ENCODE measurements around the gene GREB1L. TPM values are rescaled to one million over a fixed set of nuclear protein-coding genes. Genes with fewer than 3 reads are reported as not detected.

The GREB1L gene
- total RNA-seq, 6 experiments from 2014 or later: 3.1 to 7.9 (median 5.7) TPM

GRCh38 chr18:21468514-21469164 lies 226.6 kb downstream of the GREB1L start:
- no peak for TF ChIP-seq CTCF (IDR thresholded peaks at IDR 0.05)
- TF ChIP-seq POLR2A (IDR thresholded peaks at IDR 0.05): no peak
- DNase-seq: no peak
- Histone ChIP-seq H3K4me3 (no peak overlapping the region), H3K27ac (peak overlapping the region; percentile 46 to 55 (median 49)), H3K27me3 (no peaks in the 10 kb centered on the region), H3K4me1 (peaks cover 0 to 14% (median 4%) of the 10 kb centered on the region in 4 donors), H3K36me3 (no peaks in the 10 kb centered on the region), H3K9me3 (no peaks in the 10 kb centered on the region)
- ATAC-seq: peak; percentile 69 to 86 (median 76)
- intact Hi-C loops (cut with DNase I): no loop called here
- 49% methylated on average over 4 of the region's 4 CpGs for WGBS (ENCODE audit: insufficient coverage, low coverage, low lambda C conversion rate, missing lambda C conversion rate)

GRCh38 chr18:21472741-21473140 lies 230.7 kb downstream of the GREB1L start:
- intact Hi-C loops (cut with DNase I): no loop called here
- H3K9me3 ChIP-seq: no peaks in the 10 kb centered on the region
- peaks cover 0 to 14% (median 4%) of the 10 kb centered on the region in 4 donors for H3K4me1 ChIP-seq
- WGBS (ENCODE audit: insufficient coverage, low coverage, low lambda C conversion rate, missing lambda C conversion rate): 88% methylated on average over 1 of the region's 2 CpGs
- no peak for DNase-seq
- ATAC-seq: no peak
- TF ChIP-seq CTCF (IDR thresholded peaks at IDR 0.05) (no peak), POLR2A (IDR thresholded peaks at IDR 0.05) (no peak)
- no peak overlapping the region for H3K27ac ChIP-seq
- no peak overlapping the region for H3K4me3 ChIP-seq
- no peaks in the 10 kb centered on the region for H3K27me3 ChIP-seq
- no peaks in the 10 kb centered on the region for H3K36me3 ChIP-seq

GRCh38 chr18:21474621-21475020 lies 232.6 kb downstream of the GREB1L start:
- intact Hi-C loops (cut with DNase I): no loop called here
- TF ChIP-seq CTCF (IDR thresholded peaks at IDR 0.05) (no peak), POLR2A (IDR thresholded peaks at IDR 0.05) (no peak)
- Histone ChIP-seq H3K36me3 (no peaks in the 10 kb centered on the region), H3K27ac (no peak overlapping the region), H3K4me3 (no peak overlapping the region), H3K27me3 (no peaks in the 10 kb centered on the region), H3K4me1 (peaks cover 0 to under 1% (median 0%) of the 10 kb centered on the region in 4 donors), H3K9me3 (no peaks in the 10 kb centered on the region)
- no peak for ATAC-seq
- WGBS (ENCODE audit: insufficient coverage, low coverage, low lambda C conversion rate, missing lambda C conversion rate): 69% methylated on average over 2 of the region's 2 CpGs
- no peak for DNase-seq

- intact Hi-C loops (cut with DNase I): no loop called here
- ATAC-seq: no peak
These were observed 237.7 kb downstream of the GREB1L start for GRCh38 chr18:21479721-21480120.

More at GRCh38 chr18:21479721-21480120, 237.7 kb downstream of the GREB1L start:
- Histone ChIP-seq H3K27me3 (no peaks in the 10 kb centered on the region), H3K4me1 (no peaks in the 10 kb centered on the region), H3K9me3 (no peaks in the 10 kb centered on the region), H3K4me3 (no peak overlapping the region), H3K36me3 (no peaks in the 10 kb centered on the region), H3K27ac (no peak overlapping the region)
- no peak for DNase-seq
- WGBS (ENCODE audit: insufficient coverage, low coverage, low lambda C conversion rate, missing lambda C conversion rate): 83% methylated on average over 5 of the region's 5 CpGs
- TF ChIP-seq POLR2A (IDR thresholded peaks at IDR 0.05): no peak
- TF ChIP-seq CTCF (IDR thresholded peaks at IDR 0.05): no peak

Data from right lobe of liver (tissue), 6 donors.